B cell (primary cell): ENCODE results near the gene GSG1L.

Experiments
- CTCF ChIP-seq: fragments of 200-600 bp; IDR thresholded peaks from one replicate; pipeline ENCODE4 v1.8.0; 2022; ENCODE audit warnings: antibody characterized with exemption, mild to moderate bottlenecking
- EZH2 ChIP-seq: IDR thresholded peaks from 2 replicates; pipeline ENCODE4 v1.6.1; 2012; ENCODE audit warnings: borderline replicate concordance, low read depth, mild to moderate bottlenecking, moderate library complexity, low read length; ENCODE audit not compliant: insufficient read depth, poor library complexity, severe bottlenecking

- no peak for TF ChIP-seq EZH2
- no peak for TF ChIP-seq CTCF
These were observed 38.0 kb upstream of the GSG1L start for GRCh38 chr16:28101533-28101890.
